OCI-LY7 (cell line): Measurements from ENCODE around the gene MYT1. TPM values are rescaled to one million over a fixed set of nuclear protein-coding genes. Genes with fewer than 3 reads are reported as not detected.

Experiments used
- BruUV-seq: library from RNA; stranded (reverse); fragments of 400-500 nt; replicated peaks from 2 replicates; lab custom pipeline; 2021; lab: Mats Ljungman, UMichigan
- CTCF ChIA-PET: fragments of 300-600 bp; sonication (Branson Sonifier 250); formaldehyde crosslinking; loops from one replicate; lab custom pipeline; 2022; ENCODE audit warnings: antibody characterized with exemption; ENCODE audit not compliant: unreplicated experiment; lab: Charles Lee
- POLR2A ChIA-PET: fragments of 300-600 bp; sonication (Branson Sonifier 250); formaldehyde crosslinking; loops from one replicate; lab custom pipeline; 2022; ENCODE audit warnings: antibody characterized with exemption; lab: Charles Lee
- DNase-seq: peaks from one replicate; pipeline ENCODE4 v3.0.0-alpha.2; 2015; ENCODE audit warnings: low spot score
- H2AFZ ChIP-seq: fragments of 200-600 bp; sonication (generic), shearing (Covaris generic); 2 replicates; pipeline ENCODE4 v1.6.1; 2014; ENCODE audit warnings: mild to moderate bottlenecking, antibody characterized with exemption, low read length, moderate library complexity
- H3K27ac ChIP-seq: fragments of 200-600 bp; sonication (generic); 2 replicates; pipeline ENCODE4 v1.5.1; 2014; ENCODE audit warnings: mixed run types, low read depth, mild to moderate bottlenecking, moderate library complexity, low read length, inconsistent platforms; ENCODE audit not compliant: poor library complexity, severe bottlenecking
- H3K36me3 ChIP-seq: fragments of 200-600 bp; sonication (generic); 2 replicates; pipeline ENCODE4 v1.6.1; 2014; ENCODE audit warnings: mild to moderate bottlenecking, antibody characterized with exemption, low read length, moderate library complexity, mixed read lengths; ENCODE audit not compliant: insufficient read depth
- H3K4me1 ChIP-seq: fragments of 200-600 bp; sonication (generic); 2 replicates; pipeline ENCODE4 v1.5.1; 2014; ENCODE audit warnings: mild to moderate bottlenecking, low read length; ENCODE audit not compliant: insufficient read depth, poor library complexity, severe bottlenecking
- H3K4me2 ChIP-seq: fragments of 200-600 bp; sonication (generic); 2 replicates; pipeline ENCODE4 v1.6.1; 2014; ENCODE audit warnings: mild to moderate bottlenecking, low read length
- H3K4me3 ChIP-seq: fragments of 200-600 bp; sonication (generic); 2 replicates; pipeline ENCODE4 v1.5.1; 2014; ENCODE audit warnings: mild to moderate bottlenecking, low read depth, low read length; ENCODE audit not compliant: poor library complexity, severe bottlenecking
- H3K79me2 ChIP-seq: fragments of 200-600 bp; sonication (generic); 2 replicates; pipeline ENCODE4 v1.6.1; 2016; ENCODE audit warnings: low read depth, mild to moderate bottlenecking, low read length, moderate library complexity, mixed read lengths; ENCODE audit not compliant: insufficient read depth
- H3K9me2 ChIP-seq: fragments of 200-600 bp; sonication (generic); 2 replicates; pipeline ENCODE4 v1.6.1; 2016; ENCODE audit warnings: mild to moderate bottlenecking, low read length, mixed read lengths; ENCODE audit not compliant: insufficient read depth
- H3K9me3 ChIP-seq: fragments of 200-600 bp; sonication (generic); 2 replicates; pipeline ENCODE4 v1.6.1; 2014; ENCODE audit warnings: mild to moderate bottlenecking, mixed run types, low read length, mixed read lengths
- H4K20me1 ChIP-seq: fragments of 200-600 bp; sonication (generic); 2 replicates; pipeline ENCODE4 v1.6.1; 2014; ENCODE audit warnings: mild to moderate bottlenecking, antibody characterized with exemption, low read length, moderate library complexity, mixed read lengths; ENCODE audit not compliant: insufficient read depth
- CTCF ChIP-seq: fragments of 200-600 bp; sonication (generic); conservative IDR thresholded peaks from 2 replicates; pipeline ENCODE4 v1.5.1; 2014; ENCODE audit warnings: mild to moderate bottlenecking, antibody characterized with exemption, low read length, moderate library complexity, mixed read lengths
- EZH2phosphoT487 ChIP-seq: fragments of 200-600 bp; sonication (generic); IDR thresholded peaks from 2 replicates; pipeline ENCODE4 v1.6.1; 2018; ENCODE audit warnings: low read depth, borderline replicate concordance, mild to moderate bottlenecking, mixed run types, antibody characterized with exemption, low read length, moderate library complexity, mixed read lengths
- intact Hi-C: fragments of 100-400 bp; cut with micrococcal nuclease; formaldehyde crosslinking; loops from one replicate; pipeline ENCODE4 v1.10.0; 2022; ENCODE audit not compliant: unreplicated experiment
- total RNA-seq, 2 experiments: library from RNA; depleted of rRNA in 1 of 2; stranded (reverse); fragments of >200 nt in 1 of 2; shearing (Covaris generic) in 1 of 2; gene quantifications; 2 replicates each; pipeline ENCODE4 v1.2.3, GENCODE V29; 2014 to 2022

MYT1 gene
- total RNA-seq, 2 experiments from 2014 or later = 0.32 to 0.95 TPM

GRCh38 chr20:64154590-64155257 lies 9.5 kb upstream of the MYT1 start:
- no peak overlapping the region for H3K27ac ChIP-seq
- no peak for TF ChIP-seq EZH2phosphoT487
- TF ChIP-seq CTCF = no peak
- no peak overlapping the region for H3K4me2 ChIP-seq
- H4K20me1 ChIP-seq = no peaks in the 10 kb centered on the region
- no TSS peak for BruUV-seq
- H3K9me2 ChIP-seq = no peaks in the 10 kb centered on the region
- no peaks in the 10 kb centered on the region for H3K4me1 ChIP-seq
- DNase-seq = no peak
- ChIA-PET CTCF (no interaction called here), POLR2A (no interaction called here)
- no peaks in the 10 kb centered on the region for H3K36me3 ChIP-seq
- H3K79me2 ChIP-seq = no peaks in the 10 kb centered on the region
- intact Hi-C loops = no loop called here
- no peak overlapping the region for H3K4me3 ChIP-seq
- no peak overlapping the region for H2AFZ ChIP-seq
- 0 out of 2 replicates have a peak, but pooled peaks cover under 1% of the 10 kb centered on the region for H3K9me3 ChIP-seq

DNA sequence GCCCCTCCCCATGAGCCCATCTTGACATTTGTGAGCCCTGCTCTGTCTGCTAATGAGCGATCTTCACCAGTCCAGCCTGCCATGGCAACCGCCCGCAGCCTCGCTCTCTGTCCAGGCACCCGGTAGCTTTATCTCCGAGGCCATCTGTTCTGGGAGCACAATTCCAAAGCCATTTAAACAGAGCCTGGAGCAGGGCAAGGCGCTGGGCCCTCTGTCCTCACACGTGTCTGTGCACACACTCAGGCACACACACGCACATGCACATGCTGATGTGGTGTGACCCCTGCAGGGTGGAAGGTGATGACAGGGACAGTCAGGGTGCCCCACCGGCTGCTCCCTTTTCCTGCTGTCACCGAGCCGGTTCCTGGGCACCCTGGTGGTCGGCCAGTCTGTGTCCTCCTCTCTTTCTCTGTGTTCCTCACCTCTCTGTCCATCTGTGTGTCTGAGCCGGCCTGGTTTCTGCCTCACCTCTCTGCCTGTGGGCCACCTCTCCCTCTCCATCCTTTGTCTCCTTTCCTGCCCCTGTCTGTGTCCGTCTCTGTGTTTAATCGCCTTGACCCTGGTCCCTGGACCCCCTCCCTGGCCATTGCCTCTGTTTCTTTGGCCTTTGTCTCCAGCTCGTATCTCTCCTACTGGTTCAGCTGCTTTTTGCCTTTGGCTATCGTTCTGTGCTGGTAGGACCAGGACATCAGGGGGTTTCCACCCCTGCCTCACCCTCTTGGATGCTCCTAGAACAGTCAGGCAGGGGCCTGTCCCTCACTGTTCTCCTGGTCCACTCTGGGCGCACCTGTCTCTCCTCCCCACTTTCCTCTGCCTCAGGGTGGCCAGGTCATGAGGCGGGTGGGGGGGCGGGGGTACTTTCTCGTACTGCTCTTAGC lies 8.8 kb upstream of the MYT1 start:
- no peaks in the 10 kb centered on the region for H4K20me1 ChIP-seq
- no TSS peak for BruUV-seq
- H3K9me2 ChIP-seq = no peaks in the 10 kb centered on the region
- H3K36me3 ChIP-seq = no peaks in the 10 kb centered on the region
- no peak for DNase-seq
- TF ChIP-seq EZH2phosphoT487 = no peak
- no peak for TF ChIP-seq CTCF
- intact Hi-C loops = no loop called here
- H2AFZ ChIP-seq = no peak overlapping the region
- no peak overlapping the region for H3K4me2 ChIP-seq
- H3K4me1 ChIP-seq = no peaks in the 10 kb centered on the region
- ChIA-PET POLR2A (no interaction called here), CTCF (no interaction called here)
- no peaks in the 10 kb centered on the region for H3K9me3 ChIP-seq
- no peaks in the 10 kb centered on the region for H3K79me2 ChIP-seq
- H3K4me3 ChIP-seq = no peak overlapping the region
- H3K27ac ChIP-seq = no peak overlapping the region
